HL-60 (cell line): Measurements from ENCODE around the gene RAI1.

Experiments
- GABPA ChIP-seq: IDR thresholded peaks from 2 replicates; pipeline ENCODE4 v1.6.1; 2012; ENCODE audit warnings: low read depth
- REST ChIP-seq: IDR thresholded peaks from 2 replicates; pipeline ENCODE4 v1.6.1; 2012; ENCODE audit warnings: low read depth; ENCODE audit not compliant: insufficient replicate concordance
- SPI1 ChIP-seq: IDR thresholded peaks from 2 replicates; pipeline ENCODE4 v1.6.1; 2012; ENCODE audit warnings: low read depth, mild to moderate bottlenecking, borderline replicate concordance
- TF ChIP-seq, protein P1 (sequence below): IDR thresholded peaks from one replicate; pipeline ENCODE4 v1.5.1; 2011; ENCODE audit warnings: low read length, control low read depth, inconsistent platforms; ENCODE audit not compliant: insufficient read depth

DNA sequence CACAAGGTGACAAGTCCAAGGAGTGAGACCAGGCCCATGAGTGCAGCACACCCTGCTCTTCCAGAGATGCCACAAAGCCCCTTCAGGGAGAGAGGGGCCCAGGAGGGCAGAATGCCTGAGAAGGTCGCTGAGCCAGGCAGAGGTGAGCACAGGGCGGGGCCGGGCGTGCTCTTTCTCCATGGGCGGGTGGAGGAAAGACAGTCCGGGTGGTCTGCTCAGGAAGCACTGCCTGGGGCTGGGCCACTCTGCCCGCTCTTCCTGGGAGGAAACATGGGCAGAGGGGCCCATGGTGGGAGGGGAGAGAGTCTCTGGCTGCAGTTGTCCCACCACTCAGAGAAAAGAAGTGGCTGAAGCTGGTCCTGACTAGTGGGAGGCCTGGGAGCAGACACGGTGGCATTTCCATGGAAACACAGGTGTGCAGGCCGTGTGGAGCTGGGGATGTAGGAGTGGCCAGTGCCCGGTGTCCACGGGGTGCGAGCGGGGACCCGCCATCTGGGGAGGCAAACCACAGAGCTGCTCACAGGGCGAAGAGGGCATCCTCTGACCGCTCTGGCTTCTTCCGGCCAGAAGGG is 165.9 kb downstream of the RAI1 start:
- TF ChIP-seq, protein P1, sequence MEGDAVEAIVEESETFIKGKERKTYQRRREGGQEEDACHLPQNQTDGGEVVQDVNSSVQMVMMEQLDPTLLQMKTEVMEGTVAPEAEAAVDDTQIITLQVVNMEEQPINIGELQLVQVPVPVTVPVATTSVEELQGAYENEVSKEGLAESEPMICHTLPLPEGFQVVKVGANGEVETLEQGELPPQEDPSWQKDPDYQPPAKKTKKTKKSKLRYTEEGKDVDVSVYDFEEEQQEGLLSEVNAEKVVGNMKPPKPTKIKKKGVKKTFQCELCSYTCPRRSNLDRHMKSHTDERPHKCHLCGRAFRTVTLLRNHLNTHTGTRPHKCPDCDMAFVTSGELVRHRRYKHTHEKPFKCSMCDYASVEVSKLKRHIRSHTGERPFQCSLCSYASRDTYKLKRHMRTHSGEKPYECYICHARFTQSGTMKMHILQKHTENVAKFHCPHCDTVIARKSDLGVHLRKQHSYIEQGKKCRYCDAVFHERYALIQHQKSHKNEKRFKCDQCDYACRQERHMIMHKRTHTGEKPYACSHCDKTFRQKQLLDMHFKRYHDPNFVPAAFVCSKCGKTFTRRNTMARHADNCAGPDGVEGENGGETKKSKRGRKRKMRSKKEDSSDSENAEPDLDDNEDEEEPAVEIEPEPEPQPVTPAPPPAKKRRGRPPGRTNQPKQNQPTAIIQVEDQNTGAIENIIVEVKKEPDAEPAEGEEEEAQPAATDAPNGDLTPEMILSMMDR: no peak
- no peak for TF ChIP-seq REST
- no peak for TF ChIP-seq GABPA
- TF ChIP-seq SPI1: no peak
